Aorta (tissue), 5 donors: ENCODE data around the gene CNTN1. TPM values are rescaled to one million over a fixed set of nuclear protein-coding genes. Genes with fewer than 3 reads are reported as not detected.

Experiments
- ATAC-seq: fragments of 200-7000 bp; cut with Tn5 transposase; one replicate; pipeline ENCODE4 v1.9.1; 2022; ENCODE audit warnings: moderate library complexity; ENCODE audit not compliant: low FRiP score
- DNase-seq, 2 donors: peaks; one replicate each; pipeline ENCODE4 v3.0.0-alpha.2; 2020
- H3K27ac ChIP-seq, 2 donors: one replicate each; pipeline ENCODE4 v1.5.1; 2013; ENCODE audit warnings: low read length in 2 of 2, mild to moderate bottlenecking in 2 of 2, moderate library complexity in 2 of 2, control low read depth in 1 of 2, inconsistent platforms in 1 of 2, low read depth in 1 of 2
- H3K27me3 ChIP-seq, 2 donors: one replicate each; pipeline ENCODE4 v1.6.1; 2013; ENCODE audit warnings: control low read depth in 1 of 2, low read length in 1 of 2, mild to moderate bottlenecking in 1 of 2, moderate library complexity in 1 of 2; ENCODE audit not compliant: insufficient read depth in 2 of 2, control insufficient read depth in 1 of 2
- H3K36me3 ChIP-seq, 2 donors: one replicate each; pipeline ENCODE4 v1.6.1; 2013; ENCODE audit warnings: control low read depth in 1 of 2, low read length in 1 of 2, mild to moderate bottlenecking in 1 of 2; ENCODE audit not compliant: insufficient read depth in 2 of 2, control insufficient read depth in 1 of 2
- H3K4me1 ChIP-seq, 2 donors: one replicate each; pipeline ENCODE4 v1.6.1; 2013; ENCODE audit warnings: low read length in 2 of 2, control low read depth in 1 of 2, mild to moderate bottlenecking in 1 of 2, moderate library complexity in 1 of 2; ENCODE audit not compliant: insufficient read depth in 2 of 2, control insufficient read depth in 1 of 2
- H3K4me3 ChIP-seq, 2 donors: one replicate each; pipeline ENCODE4 v1.5.1; 2013; ENCODE audit warnings: low read length in 2 of 2, control low read depth in 1 of 2, mild to moderate bottlenecking in 1 of 2
- H3K9me3 ChIP-seq: one replicate; pipeline ENCODE4 v1.6.1; 2013; ENCODE audit warnings: mild to moderate bottlenecking, low read length; ENCODE audit not compliant: control insufficient read depth
- WGBS, 2 donors: extraction: QIAGEN DNeasy Blood & Tissue Kit; methylation state at CpG; one replicate each; pipeline ENCODE4 v1.1.7; 2013; 5-methylcytosine and 5-hydroxymethylcytosine counted together
- intact Hi-C, 2 donors: fragments of 100-400 bp; cut with DNase I; formaldehyde crosslinking; loops; one replicate each; pipeline versions ENCODE4 v1.14.2 to v1.15.0; 2022
- polyA plus RNA-seq, 2 donors: library from polyadenylated mRNA; stranded (reverse); fragments of 200-250 nt; gene quantifications; one replicate each; pipeline ENCODE4 v1.2.3, GENCODE V29; 2013
- total RNA-seq, 2 donors: library from RNA; stranded (reverse); fragmentation: NEBNext Ultra II Directional; extraction: Animal tissue kit (Norgen Biotek cat#: 25700); gene quantifications; one replicate each; pipeline ENCODE4 v1.2.1, GENCODE V29; 2021
- donor health status: healthy with polysubstance abuse.
- donor health status: Bipolar disorder and iron deficiency.
- donor health status: DM: no; HTN: no; CAD: no.
- donor health status: DM: no; HTN: no; CAD: no.
- donor health status: DM: yes; HTN: yes; CAD: no.

CNTN1 gene
- total and polyA plus RNA-seq, 4 donors: 1.0 to 23.0 (median 9.0) TPM

GRCh38 chr12:40963751-40964150 is 271.5 kb downstream of the CNTN1 start:
- 82 to 86% methylated on average over 2 of the region's 2 CpGs for WGBS, 2 donors

GRCh38 chr12:40969796-40970195 is 277.6 kb downstream of the CNTN1 start:
- 78 to 86% methylated on average over 6 of the region's 6 CpGs for WGBS, 2 donors
- no peaks in the 10 kb centered on the region for H3K27me3 ChIP-seq
- intact Hi-C loops: no loop called here
- no peak for DNase-seq
- H3K36me3 ChIP-seq: no peaks in the 10 kb centered on the region
- no peak overlapping the region for H3K27ac ChIP-seq
- no peak overlapping the region for H3K4me3 ChIP-seq
- ATAC-seq: no peak
- H3K4me1 ChIP-seq: no peaks in the 10 kb centered on the region
- H3K9me3 ChIP-seq: no peaks in the 10 kb centered on the region

More at GRCh38 chr12:40963751-40964150, 271.5 kb downstream of the CNTN1 start:
- DNase-seq (no peak), ATAC-seq (no peak)
- Histone ChIP-seq H3K27ac (no peak overlapping the region), H3K9me3 (no peaks in the 10 kb centered on the region), H3K36me3 (no peaks in the 10 kb centered on the region), H3K4me3 (no peak overlapping the region), H3K4me1 (no peaks in the 10 kb centered on the region), H3K27me3 (no peaks in the 10 kb centered on the region)
- intact Hi-C loops: no loop called here

GRCh38 chr12:40970320-40970907 is 278.2 kb downstream of the CNTN1 start:
- ATAC-seq (no peak), DNase-seq (no peak)
- Histone ChIP-seq H3K27me3 (no peaks in the 10 kb centered on the region), H3K4me1 (no peaks in the 10 kb centered on the region), H3K4me3 (no peak overlapping the region), H3K27ac (no peak overlapping the region), H3K9me3 (no peaks in the 10 kb centered on the region), H3K36me3 (no peaks in the 10 kb centered on the region)
- intact Hi-C loops: no loop called here
- 82 to 85% methylated on average over 5 of the region's 5 CpGs for WGBS, 2 donors

- H3K9me3 ChIP-seq: no peaks in the 10 kb centered on the region
- no peak overlapping the region for H3K27ac ChIP-seq
- WGBS, 2 donors: 26 to 44% methylated on average over 2 of the region's 2 CpGs
- no peaks in the 10 kb centered on the region for H3K27me3 ChIP-seq
- intact Hi-C loops: no loop called here
- no peaks in the 10 kb centered on the region for H3K36me3 ChIP-seq
- H3K4me1 ChIP-seq: no peaks in the 10 kb centered on the region
- no peak for ATAC-seq
- no peak overlapping the region for H3K4me3 ChIP-seq
- no peak for DNase-seq
These were observed 279.7 kb downstream of the CNTN1 start for GRCh38 chr12:40971911-40972310.

- ATAC-seq (no peak), DNase-seq (no peak)
- intact Hi-C loops: no loop called here
- H3K27ac ChIP-seq: no peak overlapping the region
- no peaks in the 10 kb centered on the region for H3K36me3 ChIP-seq
- H3K9me3 ChIP-seq: no peaks in the 10 kb centered on the region
- H3K4me1 ChIP-seq: no peaks in the 10 kb centered on the region
- 88 to 92% methylated on average over 4 of the region's 4 CpGs for WGBS, 2 donors
- H3K4me3 ChIP-seq: no peak overlapping the region
- H3K27me3 ChIP-seq: no peaks in the 10 kb centered on the region
These were observed 284.3 kb downstream of the CNTN1 start for GRCh38 chr12:40976546-40976945.

GRCh38 chr12:40980427-40980961 is 288.3 kb downstream of the CNTN1 start:
- no peaks in the 10 kb centered on the region for H3K36me3 ChIP-seq
- no peaks in the 10 kb centered on the region for H3K4me1 ChIP-seq
- H3K4me3 ChIP-seq: no peak overlapping the region
- DNase-seq (no peak), ATAC-seq (no peak)
- H3K9me3 ChIP-seq: peaks cover 2% of the 10 kb centered on the region
- H3K27ac ChIP-seq: no peak overlapping the region
- H3K27me3 ChIP-seq: no peaks in the 10 kb centered on the region
- intact Hi-C loops: no loop called here

- intact Hi-C loops: no loop called here
- Histone ChIP-seq H3K4me1 (no peaks in the 10 kb centered on the region), H3K27me3 (no peaks in the 10 kb centered on the region), H3K27ac (no peak overlapping the region), H3K36me3 (no peaks in the 10 kb centered on the region), H3K4me3 (no peak overlapping the region), H3K9me3 (peaks cover 2% of the 10 kb centered on the region)
- DNase-seq: no peak
- no peak for ATAC-seq
These were observed 293.8 kb downstream of the CNTN1 start for GRCh38 chr12:40986001-40986400.

- no peak overlapping the region for H3K4me3 ChIP-seq
- WGBS, 2 donors: 57 to 73% methylated on average over 1 of the region's 1 CpG
- DNase-seq (no peak), ATAC-seq (no peak)
- no peaks in the 10 kb centered on the region for H3K4me1 ChIP-seq
- intact Hi-C loops: no loop called here
- no peaks in the 10 kb centered on the region for H3K27me3 ChIP-seq
- peaks cover 2% of the 10 kb centered on the region for H3K9me3 ChIP-seq
- H3K36me3 ChIP-seq: no peaks in the 10 kb centered on the region
- no peak overlapping the region for H3K27ac ChIP-seq
These were observed 296.1 kb downstream of the CNTN1 start for GRCh38 chr12:40988355-40988754.

GRCh38 chr12:40988824-40989223 is 296.6 kb downstream of the CNTN1 start:
- H3K27ac ChIP-seq: no peak overlapping the region
- intact Hi-C loops: no loop called here
- H3K27me3 ChIP-seq: no peaks in the 10 kb centered on the region
- H3K36me3 ChIP-seq: no peaks in the 10 kb centered on the region
- H3K4me3 ChIP-seq: no peak overlapping the region
- WGBS, 2 donors: 15 to 31% methylated on average over 2 of the region's 2 CpGs
- H3K4me1 ChIP-seq: no peaks in the 10 kb centered on the region
- no peak for ATAC-seq
- no peak for DNase-seq
- peaks cover 2% of the 10 kb centered on the region for H3K9me3 ChIP-seq
